HG03060 (cell line): Measurements from ENCODE around the gene ASB8.

Experiments used
- ATAC-seq: cut with Tn5 transposase; IDR thresholded peaks from one replicate; pipeline ENCODE4 v1.9.1; 2021; ENCODE audit warnings: low read depth, moderate number of reproducible peaks; ENCODE audit not compliant: unreplicated experiment

ASB8 gene, protein sequence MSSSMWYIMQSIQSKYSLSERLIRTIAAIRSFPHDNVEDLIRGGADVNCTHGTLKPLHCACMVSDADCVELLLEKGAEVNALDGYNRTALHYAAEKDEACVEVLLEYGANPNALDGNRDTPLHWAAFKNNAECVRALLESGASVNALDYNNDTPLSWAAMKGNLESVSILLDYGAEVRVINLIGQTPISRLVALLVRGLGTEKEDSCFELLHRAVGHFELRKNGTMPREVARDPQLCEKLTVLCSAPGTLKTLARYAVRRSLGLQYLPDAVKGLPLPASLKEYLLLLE

DNA sequence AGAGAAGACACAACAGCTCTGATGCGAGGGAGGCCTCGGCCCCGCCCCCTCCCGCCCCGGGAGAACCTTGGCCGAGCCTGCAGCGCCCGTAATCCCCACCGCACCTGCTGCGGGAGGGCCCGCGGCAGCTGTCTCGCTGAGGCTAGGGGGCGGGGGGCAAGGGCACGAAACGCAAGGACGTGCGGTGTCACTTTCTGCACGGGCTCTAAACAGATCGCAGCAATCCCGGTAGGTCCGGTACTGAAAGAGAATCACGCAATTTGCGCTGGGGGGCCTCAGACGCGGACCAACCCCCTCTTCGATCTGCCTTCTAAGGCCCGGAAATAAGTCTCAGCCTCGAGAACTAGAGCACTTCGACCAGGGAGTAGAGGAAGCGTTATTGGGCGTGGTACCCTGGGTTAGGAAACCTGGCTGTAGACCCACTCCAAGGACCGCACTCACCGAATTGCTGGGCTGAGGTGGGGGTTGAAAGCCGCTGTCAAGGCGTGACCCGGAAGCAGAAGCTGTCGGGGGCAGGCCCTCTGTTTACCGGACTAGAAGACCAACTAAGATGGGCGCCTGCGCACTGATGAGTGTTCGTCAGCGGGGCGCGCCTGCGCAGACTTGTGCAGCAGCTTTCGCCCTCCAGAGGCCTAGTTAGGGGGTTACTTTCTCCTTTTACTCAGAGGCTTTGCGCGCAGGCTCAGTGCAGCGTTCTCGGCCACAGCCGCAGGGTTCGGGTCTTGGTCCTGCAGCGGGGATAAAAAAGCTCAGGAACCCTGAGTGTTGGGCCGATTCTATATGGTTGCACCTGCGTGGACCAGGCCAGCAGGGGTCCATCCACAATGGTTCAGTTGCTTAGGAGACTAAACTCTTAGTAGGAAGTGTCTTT lies at the start of gene ASB8:
ASB8 (minus strand) TSS at position 498 of the 871 bp plus-strand sequence. CDS start 4,019 bp downstream, outside the sequence.
- ATAC-seq, result peak; percentile 95

DNA sequence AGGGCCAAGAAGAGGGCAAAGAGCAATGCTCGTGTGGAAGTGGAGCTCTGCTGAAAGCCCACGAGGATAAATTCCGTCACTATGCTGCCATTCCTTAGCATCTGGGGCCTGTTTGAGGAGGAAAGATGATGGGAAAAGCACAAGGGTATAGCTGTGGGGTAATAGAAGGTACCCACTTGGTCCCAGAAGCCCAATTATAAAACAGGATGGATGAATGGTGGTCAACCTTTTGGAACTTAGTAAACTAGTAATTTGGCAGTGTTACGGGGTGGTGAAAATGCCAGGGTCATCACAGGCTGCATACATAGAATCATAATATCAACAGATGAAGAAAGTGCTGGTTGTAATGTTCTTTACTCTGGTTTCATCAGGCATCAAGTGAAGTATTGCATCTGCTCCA lies 45.9 kb upstream of the ASB8 start, which contains the start of gene OR10AD1:
OR10AD1 (minus strand) TSS at position 101 of the 400 bp plus-strand sequence; CDS start at position 101, 0 bp downstream.
- ATAC-seq, result no peak

DNA sequence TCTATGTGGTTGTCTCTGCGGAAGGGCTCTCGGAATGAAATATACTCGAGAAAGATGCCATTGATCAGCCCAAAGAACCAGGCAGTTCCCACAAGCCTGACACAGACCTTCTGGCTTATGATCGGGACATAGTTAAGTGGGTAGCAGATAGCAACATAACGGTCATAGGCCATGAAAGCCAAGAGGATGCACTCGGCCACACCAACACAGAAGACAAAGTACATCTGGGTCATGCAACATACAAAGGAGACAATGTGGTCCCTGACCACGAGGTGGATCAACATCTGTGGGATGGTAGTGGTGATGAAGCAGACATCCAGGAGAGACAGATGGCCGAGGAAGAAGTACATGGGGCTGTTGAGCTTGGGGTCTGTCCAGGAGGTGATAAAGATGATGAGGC lies 45.5 kb upstream of the ASB8 start:
- no peak for ATAC-seq

DNA sequence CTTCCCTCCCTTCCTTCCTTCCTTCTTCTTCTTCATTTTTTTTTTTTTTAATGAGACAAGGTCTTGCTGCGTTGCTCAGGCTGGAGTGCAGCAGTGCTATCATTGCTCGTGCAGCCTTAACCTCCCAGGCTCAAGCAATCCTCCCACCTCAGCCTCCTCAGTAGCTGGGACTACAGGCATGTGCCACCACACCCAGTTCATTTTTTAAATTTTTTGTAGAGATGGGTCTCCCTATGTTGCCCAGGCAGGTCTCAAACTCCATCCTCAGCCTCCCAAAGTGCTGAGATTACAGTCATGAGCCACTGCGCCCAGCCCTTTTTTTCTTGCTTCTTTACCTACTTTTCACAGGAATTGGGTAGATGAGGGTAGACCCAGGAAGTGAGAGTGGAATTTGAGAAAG lies 44.2 kb upstream of the ASB8 start:
- ATAC-seq, result no peak

DNA sequence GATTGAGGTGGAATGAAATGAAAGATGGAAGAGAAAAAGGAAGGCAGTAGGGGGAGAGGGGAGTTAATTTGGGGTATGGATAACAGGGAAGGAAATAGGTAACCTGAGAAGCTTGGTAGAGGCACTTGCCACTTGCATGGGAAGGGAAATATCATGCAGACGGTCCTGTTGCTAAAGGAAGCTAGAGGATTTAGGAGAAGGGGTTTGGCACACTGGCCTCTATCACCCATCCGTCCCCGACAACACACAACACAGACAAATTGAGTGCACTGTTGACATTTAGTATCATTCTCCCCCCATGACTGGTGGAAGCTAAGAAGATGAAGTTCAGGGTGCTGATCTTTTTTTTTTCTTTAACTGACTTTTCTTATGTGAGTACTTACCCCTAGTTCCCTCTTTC lies 43.8 kb upstream of the ASB8 start:
- ATAC-seq, result no peak

- ATAC-seq, result no peak
These were observed 42.5 kb upstream of the ASB8 start for GRCh38 chr12:48199774-48200221.

- no peak for ATAC-seq
These were observed 41.7 kb upstream of the ASB8 start for GRCh38 chr12:48198985-48199384.

- no peak for ATAC-seq
These were observed 41.3 kb upstream of the ASB8 start for GRCh38 chr12:48198672-48198971.

DNA sequence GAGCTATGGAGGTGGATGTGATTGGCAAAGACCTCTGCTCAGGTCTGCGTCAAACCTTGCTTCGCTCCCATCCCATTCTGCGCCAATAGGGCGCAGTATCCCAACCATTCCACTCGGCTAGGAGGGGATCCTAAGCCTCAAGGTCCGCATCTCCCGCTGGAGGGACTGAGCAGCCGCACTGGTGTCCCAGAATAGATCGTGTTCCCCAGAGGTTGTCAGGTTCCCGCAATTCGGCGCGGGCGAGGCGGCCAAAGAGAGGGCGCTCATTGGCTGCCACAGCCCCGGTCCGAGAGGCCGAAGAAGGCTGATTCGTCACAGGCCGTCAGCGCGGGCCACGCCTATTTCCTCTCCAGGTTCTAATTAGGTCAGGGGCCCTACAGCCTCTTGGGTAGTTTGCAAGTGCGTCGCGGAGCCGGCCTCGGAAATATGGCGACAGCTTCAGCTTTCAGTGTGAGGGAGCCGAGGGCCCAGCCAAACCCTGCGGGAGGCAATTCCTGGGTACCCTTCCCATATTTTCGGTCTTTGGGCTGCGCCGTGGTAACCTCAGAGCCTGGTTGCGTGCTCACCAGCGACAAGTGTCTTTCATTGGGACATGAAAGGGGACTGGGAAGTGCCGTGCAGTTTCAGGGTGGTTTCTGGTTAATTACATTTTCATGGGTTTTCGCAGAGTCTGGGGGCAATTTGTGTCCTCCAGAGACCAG lies 40.8 kb upstream of the ASB8 start:
- ATAC-seq, result peak; percentile 97

- no peak for ATAC-seq
These were observed 40.2 kb upstream of the ASB8 start for GRCh38 chr12:48197549-48197970.

DNA sequence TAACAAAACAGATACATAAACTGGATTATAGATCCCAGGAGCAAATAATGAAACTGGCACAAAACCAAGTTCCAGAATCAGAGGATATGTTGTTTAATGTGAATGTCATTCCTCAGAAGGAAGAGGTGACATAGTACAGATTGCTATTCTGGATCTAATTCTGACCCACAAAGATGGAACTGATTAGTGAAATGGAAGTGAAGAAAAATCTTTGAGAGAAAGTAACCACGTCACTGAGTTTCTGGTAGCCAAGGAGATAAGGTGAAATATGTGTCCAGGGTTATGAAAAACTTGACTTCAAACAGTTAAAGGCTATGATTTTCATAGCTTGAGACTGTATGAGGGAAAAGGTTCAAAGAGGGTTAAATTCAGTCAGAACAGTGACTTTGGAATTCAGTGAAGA lies 37.5 kb upstream of the ASB8 start:
- ATAC-seq, result no peak

DNA sequence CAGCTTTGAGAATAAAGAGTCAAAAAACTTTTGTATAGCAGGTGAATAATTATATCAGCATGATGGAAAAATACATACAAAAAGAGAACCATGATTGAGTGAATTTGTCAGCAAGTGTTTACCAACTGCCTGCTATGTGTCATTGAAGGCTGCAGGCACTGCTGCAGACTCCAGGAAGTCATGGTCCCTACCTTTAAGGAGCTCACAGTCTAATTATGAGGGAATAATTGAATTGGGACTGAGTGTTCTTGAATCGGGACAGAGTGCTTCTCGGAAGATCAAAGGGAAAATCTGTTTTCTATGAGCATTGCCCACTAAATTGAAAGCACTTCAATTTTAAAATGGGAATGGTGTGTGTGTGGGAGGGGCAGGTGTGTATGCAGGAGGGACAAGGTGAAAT lies 36.3 kb upstream of the ASB8 start:
- no peak for ATAC-seq

DNA sequence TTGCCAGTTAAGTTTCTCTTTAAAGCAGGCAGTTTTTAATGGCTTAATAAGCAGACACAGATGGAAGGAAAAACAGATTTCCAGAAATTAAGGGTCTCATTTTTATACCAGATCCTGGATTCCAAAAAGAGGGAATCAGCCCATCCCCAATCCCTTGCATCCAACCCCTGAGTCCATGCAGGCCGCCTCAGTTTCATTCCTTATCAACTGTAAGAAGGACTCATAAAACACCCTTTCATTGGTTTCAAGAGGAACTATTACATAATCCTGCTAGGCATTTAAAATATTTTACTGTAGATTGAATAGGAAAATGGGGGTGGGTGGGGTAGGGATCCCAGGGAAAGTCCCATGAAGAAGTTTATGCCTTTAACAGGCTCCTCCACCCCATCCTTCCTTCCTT lies 35.5 kb upstream of the ASB8 start:
- ATAC-seq, result no peak

DNA sequence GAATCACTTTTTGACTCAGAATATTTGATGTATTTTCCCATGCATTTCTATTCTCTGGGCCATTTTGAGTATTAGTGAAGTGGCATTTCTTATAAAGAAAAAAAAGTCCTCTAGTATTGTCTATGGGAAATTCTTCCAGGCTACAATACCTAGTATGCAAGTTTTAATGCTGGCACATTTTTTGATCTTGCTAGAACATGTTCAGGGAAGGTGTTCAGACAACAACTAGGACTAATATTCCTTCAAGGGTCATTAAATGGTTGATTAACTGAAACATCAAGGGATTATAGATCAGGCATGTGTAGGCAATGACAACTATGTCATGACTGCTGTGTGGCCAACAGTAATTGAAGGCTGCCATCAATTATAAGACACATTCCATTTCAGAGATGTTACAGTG lies 33.8 kb upstream of the ASB8 start:
- ATAC-seq, result no peak

GRCh38 chr12:48189331-48190125 lies 32.2 kb upstream of the ASB8 start:
- ATAC-seq, result no peak

GRCh38 chr12:48187916-48188695 lies 30.8 kb upstream of the ASB8 start:
- ATAC-seq, result no peak

DNA sequence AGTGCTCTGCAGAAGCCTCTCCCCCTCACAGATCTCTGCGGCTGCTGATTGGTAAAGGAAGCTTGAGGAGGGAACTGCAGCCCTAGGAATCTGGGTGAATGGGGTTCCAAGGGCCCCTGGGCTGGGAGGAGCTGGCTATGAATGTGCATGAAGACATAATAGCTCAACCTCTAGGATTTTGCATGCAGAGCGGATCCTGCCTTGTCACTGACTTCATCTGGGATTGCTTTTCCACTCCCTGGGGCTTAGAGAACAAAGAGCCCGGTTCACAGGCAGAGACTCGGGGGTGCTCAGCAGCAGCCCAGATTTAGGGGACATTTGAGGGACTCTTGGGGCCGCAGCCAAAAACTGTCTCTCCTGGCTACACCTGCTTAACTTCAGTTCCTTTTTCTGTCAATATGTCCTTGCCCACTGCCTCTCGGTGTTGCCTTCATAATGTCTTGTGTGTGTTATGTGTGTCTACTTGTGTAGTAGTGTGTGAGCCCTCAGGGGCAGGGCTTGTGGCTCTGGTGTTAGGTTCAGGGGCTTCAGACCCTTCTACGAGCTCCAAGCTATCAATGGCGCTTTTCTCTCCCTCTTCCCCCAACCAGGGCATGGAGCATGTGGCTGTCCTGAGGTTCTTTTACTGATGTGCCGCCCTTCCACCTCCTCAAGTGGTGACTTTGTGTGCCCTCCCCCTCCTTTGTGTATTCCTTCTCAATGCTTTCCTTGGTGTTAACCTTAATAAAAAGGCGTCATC lies 28.0 kb upstream of the ASB8 start:
- ATAC-seq, result no peak

- ATAC-seq, result no peak
These were observed 27.2 kb upstream of the ASB8 start for GRCh38 chr12:48184549-48184922.
